ENCODE data around the gene DSCAM. TPM values are rescaled to one million over a fixed set of nuclear protein-coding genes. Genes with fewer than 3 reads are reported as not detected.
"Not testable (repeated sequence)": the region's sequence is repeated elsewhere in the genome, so short reads cannot be mapped to it uniquely, and the experiment has no call there.

DSCAM gene
- total RNA-seq, 1 donor from 2014 or later = 0.06 TPM

- no peak for DNase-seq (ENCODE audit: low read depth)
- no peak overlapping the region for H3K4me3 ChIP-seq (ENCODE audit: low read depth, low read length)
- no peak for TF ChIP-seq CTCF (conservative IDR thresholded peaks at IDR 0.05; ENCODE audit: low read depth, low read length)
Observed at GRCh38 chr21:40324389-40324788, 522.6 kb downstream of the DSCAM start.

- DNase-seq (ENCODE audit: low read depth) = not testable (repeated sequence)
Observed at GRCh38 chr21:40320718-40321117, 526.2 kb downstream of the DSCAM start.

GRCh38 chr21:40318371-40318770 is 528.6 kb downstream of the DSCAM start:
- DNase-seq (ENCODE audit: low read depth) = no peak
- no peak for TF ChIP-seq CTCF (conservative IDR thresholded peaks at IDR 0.05; ENCODE audit: low read depth, low read length)
- no peak overlapping the region for H3K4me3 ChIP-seq (ENCODE audit: low read depth, low read length)

More at GRCh38 chr21:40320718-40321117, 526.2 kb downstream of the DSCAM start:
- H3K4me3 ChIP-seq (ENCODE audit: low read depth, low read length) = not testable (repeated sequence)

GRCh38 chr21:40316104-40316503 is 530.9 kb downstream of the DSCAM start:
- no peak for TF ChIP-seq CTCF (conservative IDR thresholded peaks at IDR 0.05; ENCODE audit: low read depth, low read length)
- no peak for DNase-seq (ENCODE audit: low read depth)
- H3K4me3 ChIP-seq (ENCODE audit: low read depth, low read length) = no peak overlapping the region

GRCh38 chr21:40315626-40316025 is 531.3 kb downstream of the DSCAM start:
- no peak for DNase-seq (ENCODE audit: low read depth)
- TF ChIP-seq CTCF (conservative IDR thresholded peaks at IDR 0.05; ENCODE audit: low read depth, low read length) = no peak
- no peak overlapping the region for H3K4me3 ChIP-seq (ENCODE audit: low read depth, low read length)

GRCh38 chr21:40313260-40313659 is 533.7 kb downstream of the DSCAM start:
- DNase-seq (ENCODE audit: low read depth) = no peak
- H3K4me3 ChIP-seq (ENCODE audit: low read depth, low read length) = no peak overlapping the region
- TF ChIP-seq CTCF (conservative IDR thresholded peaks at IDR 0.05; ENCODE audit: low read depth, low read length) = no peak

- no peak for TF ChIP-seq CTCF (conservative IDR thresholded peaks at IDR 0.05; ENCODE audit: low read depth, low read length)
- DNase-seq (ENCODE audit: low read depth) = no peak
- H3K4me3 ChIP-seq (ENCODE audit: low read depth, low read length) = no peak overlapping the region
Observed at GRCh38 chr21:40300300-40300699, 546.7 kb downstream of the DSCAM start.

- TF ChIP-seq CTCF (conservative IDR thresholded peaks at IDR 0.05; ENCODE audit: low read depth, low read length) = no peak
- no peak for DNase-seq (ENCODE audit: low read depth)
- H3K4me3 ChIP-seq (ENCODE audit: low read depth, low read length) = no peak overlapping the region
Observed at GRCh38 chr21:40299451-40299850, 547.5 kb downstream of the DSCAM start.

Measured in epithelial cell of proximal tubule (primary cell).